ENCODE data around the gene RAB11FIP4.
A peak's percentile ranks its signal among the peaks of the same experiment; 100 is the strongest.

RAB11FIP4 gene

GRCh38 chr17:31488264-31488981 is 96.9 kb downstream of the RAB11FIP4 start:
- no peak for DNase-seq

DNA sequence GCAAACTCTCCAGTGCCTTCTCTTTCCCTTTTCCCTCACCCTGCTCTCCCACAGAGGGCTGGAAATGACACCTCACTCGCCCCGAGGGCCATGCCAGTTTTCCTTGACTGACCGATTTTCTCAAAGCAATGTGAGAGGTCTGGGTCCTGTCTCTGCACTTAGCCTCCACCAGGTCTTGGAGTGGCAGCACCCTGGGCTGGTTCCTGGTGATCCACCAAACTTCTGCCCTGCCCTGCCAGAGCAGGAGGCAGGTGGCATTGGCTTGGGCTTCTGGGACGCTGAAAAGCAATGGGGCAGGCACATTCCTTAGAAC is 97.5 kb downstream of the RAB11FIP4 start:
- no peak for DNase-seq

DNA sequence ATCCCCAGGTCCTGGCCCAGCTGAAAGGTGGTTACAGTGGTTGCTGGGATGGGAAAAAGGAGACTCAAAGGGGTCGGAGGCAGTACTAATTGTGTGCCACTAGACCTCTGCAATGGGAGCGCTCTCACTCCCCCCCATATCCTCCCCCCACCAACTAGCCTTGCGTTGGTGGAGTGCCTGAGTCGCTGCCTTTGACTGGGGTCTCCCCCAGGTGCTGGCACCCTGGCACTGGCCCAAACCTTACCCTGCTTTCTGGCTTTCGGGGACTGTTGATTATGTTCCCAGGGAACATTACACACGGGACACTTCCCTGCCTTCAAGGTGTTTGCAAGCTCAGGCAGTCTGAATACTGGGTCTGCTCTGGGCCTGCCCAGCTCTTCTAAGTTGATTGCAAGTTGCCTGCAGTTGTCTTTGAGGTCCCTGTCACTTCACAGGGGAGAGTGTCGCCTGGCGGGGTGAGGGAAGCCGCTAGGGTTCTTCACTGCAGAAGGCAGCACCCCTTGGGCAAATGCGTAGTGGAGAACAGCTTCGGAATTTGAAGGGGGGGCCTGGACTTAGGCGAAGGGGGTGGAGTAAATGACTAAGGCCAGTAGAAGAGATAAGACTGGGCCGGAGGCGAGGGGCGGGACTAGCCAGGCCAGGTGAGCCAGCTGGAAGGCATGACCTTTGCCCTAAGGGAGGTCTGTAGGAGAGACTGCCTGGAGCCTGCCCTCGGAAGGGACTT is 98.0 kb downstream of the RAB11FIP4 start:
- DNase-seq = no peak

DNA sequence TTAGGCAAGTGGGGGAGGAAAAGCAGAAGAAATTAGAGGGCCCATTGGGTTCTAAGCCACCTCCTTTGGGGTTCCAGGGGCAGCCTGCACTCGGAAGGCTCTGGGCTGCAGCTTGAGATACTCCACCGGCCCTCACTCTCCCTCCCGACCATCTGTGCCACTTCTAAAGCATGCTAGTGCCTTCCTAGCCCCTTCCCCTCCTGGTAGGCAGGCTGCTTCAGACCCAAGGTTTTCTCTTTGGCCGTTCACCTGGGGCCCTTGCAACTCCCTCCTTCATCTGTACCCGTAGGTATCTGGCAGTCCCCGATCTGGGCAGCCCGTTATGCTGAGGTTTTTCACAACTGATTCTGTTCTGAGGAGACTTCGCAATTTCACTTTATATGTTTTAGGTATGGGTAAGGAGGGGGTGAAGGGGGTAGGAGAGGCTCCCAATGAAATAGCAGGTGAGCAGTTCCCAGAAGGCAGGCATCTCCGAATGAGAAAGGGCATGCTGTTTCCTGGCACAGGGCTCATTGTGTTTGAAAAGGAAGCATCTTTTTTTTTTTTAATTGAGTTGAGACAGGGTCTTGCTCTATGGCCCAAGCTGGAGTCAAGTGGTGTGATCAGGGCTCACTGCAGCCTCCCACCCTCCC is 98.7 kb downstream of the RAB11FIP4 start:
- no peak for DNase-seq

DNA sequence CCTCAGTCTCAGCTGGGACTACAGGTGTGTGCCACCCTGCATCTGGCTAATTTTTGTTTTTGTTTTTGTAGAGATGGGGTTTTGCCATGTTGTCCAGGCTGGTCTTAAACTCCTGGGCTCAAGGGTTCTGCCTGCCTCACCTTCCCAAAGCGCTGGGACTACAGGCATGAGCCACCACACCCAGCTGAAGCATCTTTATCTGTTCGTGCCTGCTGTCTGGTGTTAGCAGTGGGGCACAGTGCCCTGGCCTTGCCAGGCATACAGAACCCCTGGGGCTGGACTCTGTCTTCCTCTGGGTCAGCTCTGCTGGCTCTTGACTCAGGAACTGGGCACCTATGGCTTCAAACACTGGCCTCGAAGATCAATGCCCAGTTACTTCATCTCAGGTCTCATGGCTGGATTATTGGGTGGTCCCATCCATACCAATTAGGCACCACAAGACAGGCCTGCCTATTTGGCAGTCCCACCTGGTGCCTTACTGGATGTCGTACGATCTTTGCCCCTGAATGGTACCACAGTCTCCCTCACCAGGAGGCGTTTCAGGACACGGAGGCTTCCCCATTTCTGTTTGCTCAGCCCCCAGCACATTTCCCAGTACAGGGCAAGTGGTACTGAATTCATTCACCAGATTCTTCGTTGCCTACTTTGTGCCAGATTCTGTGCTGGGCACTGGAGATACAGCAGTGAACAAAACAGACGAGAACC is 99.3 kb downstream of the RAB11FIP4 start:
- DNase-seq = no peak

- no peak for DNase-seq
Measured at GRCh38 chr17:31491376-31492131, 100.1 kb downstream of the RAB11FIP4 start.

- DNase-seq = no peak
Measured at GRCh38 chr17:31492206-31492605, 100.7 kb downstream of the RAB11FIP4 start.

DNA sequence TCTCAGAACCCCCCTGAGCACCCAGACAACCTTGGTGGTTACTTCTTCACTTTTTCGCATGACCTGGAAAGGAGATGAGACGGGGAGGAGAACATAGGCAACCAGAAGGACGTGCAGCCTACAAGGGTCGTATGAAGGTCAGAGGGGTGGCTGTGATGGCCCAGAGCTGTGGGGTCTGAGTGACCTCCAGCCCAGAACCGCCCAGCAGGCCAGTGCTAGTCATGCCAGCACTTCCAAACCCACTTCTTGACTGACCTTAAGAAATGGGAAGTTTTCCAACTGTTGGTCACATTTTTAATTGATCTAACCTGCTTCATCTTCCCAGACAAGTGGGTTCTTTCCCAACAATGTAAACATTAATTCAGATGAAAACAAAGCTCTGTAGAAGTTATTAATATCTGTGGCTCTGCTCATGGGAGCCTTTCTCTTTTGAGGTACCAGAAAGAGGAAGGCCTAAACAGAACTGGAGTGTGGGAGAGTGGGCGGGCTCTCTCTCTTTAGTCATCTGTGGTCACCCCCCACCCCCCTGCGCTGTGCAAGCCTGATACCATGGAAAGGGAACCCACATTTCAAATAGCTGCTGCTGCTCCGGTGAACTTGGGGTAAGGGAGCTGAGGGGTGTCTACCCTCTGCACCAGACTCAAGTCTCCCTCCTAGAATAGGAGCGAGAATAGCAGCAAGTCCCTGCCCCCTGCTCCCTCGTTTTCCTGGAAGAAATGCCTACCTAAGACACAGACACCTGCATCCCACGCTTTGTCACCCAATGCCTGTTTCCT is 101.6 kb downstream of the RAB11FIP4 start:
- peak; percentile 28 for DNase-seq

- DNase-seq = no peak
Measured at GRCh38 chr17:31493656-31494155, 102.2 kb downstream of the RAB11FIP4 start.

GRCh38 chr17:31494259-31495021 is 103.0 kb downstream of the RAB11FIP4 start:
- peak; percentile 78 for DNase-seq

DNA sequence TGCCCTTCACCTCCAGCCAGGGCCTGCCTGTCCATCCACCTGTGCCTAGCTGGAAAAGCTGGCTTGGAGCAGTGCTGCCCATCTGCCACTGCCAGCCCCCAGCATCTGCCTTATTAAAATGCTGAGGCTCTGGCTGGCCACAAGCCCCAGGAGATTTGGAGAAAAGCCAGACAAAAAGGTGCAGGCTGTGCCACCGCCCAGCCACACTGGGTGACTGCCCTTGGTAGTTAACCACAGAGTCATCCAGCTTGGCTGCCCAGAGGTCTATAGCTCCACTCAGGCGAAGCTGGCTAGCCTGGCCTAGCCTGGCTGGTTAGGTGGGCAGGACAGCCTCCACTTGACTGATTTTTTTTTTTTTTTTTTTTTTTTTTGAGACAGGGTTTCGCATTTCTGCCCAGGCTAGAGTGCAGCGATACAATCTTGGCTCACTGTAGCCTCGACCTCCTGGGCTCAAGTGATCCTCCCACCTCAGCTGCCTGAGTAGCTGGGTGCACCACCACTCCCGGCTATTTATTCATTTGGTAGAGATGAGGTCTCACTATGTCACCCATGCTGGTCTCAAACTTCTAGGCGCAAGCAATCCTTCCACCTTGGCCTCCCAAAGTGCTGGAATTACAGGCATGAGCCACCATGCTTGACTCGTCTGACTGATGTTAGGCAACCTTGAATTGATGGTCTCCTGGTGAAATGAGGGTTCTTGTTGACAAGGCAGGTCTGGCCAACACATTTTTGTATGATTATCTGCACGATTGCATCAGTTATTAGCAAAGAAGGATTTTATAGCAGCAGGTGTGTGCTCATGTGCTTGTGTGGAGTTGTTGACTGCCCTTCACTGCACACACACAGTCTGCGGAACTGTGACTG is 103.8 kb downstream of the RAB11FIP4 start:
- no peak for DNase-seq

- DNase-seq = no peak
Measured at GRCh38 chr17:31496097-31496496, 104.6 kb downstream of the RAB11FIP4 start.

DNA sequence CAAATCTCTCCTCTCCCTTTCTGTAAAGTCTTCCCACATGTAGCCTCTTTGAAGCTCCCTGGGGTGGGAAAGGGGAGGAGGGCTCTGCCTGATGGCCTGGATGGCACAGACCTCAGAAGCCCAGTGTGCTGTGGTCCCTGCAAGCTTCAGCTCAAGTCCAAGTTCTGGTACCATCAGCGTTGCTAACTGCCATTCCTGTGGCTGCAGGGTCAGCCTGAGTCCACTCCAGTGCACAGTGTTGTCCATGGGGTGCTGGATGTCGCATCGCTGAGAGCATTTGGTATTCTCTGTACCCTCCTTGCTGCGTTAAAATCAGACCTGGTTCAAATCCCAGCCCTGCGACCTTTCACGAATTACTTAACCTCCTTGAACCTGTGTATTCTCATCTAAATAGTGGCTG is 105.1 kb downstream of the RAB11FIP4 start:
- DNase-seq = no peak

GRCh38 chr17:31497431-31497830 is 106.0 kb downstream of the RAB11FIP4 start:
- DNase-seq = no peak

DNA sequence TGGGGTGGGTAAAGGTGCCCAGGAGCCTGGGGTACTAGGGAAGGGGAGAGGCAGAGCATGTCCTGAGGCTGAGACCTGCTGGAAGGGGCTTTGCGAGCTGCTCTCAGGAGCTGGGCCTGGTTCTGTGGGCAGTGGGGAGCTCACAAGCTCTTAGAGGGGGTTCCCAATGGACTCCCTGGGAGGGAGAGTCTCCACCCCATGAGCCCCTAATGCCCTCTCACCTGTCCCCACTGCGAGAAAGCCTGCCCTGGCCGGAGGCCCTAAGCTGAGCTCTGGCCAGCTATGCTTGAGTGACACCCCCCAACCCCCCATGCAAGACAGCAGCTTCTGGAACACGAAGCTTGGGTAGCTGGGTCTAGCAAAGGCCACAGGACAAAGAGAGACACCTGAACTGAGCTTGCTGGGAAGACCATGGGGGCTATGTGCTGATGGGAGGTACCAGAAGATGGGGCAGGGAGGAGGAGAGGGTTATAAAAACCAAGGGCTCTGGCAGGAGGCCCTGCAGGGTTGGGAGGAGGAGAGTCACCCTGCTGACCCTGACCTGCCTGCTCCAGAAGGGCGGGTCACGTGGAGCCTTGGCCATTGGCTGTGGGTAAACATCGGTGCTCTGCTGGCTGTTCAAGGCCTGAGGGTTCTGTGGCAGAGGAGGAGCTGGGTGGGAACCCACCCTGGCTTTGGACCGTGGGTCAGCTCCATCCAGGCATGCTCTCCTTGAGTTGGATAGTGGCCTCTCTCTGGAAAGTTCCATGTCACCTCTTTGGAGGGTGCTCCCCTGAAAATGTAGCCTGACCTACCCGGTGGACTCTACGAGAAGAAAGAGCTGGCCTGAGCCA is 106.7 kb downstream of the RAB11FIP4 start:
- no peak for DNase-seq

GRCh38 chr17:31499771-31500554 is 108.5 kb downstream of the RAB11FIP4 start:
- DNase-seq = no peak

DNA sequence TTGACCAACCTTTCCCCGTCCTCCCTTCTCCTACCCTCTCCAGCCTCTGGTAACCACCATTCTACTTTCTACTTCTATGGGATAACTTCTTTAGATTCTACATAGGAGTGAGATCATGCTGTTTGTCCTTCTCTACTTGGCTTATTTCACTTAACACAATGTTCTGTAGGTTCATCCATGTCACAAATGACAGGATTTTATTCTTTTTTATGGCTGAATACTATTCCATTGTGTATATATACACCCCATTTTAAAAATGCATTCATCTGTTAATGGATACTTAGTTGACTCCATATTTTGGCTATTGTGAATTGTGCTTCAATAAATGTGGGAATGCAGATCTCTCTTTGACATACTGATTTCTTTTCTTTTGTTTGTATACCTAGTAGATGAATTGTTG is 115.0 kb downstream of the RAB11FIP4 start:
- DNase-seq = no peak

Measured in central memory CD4-positive, alpha-beta T cell (primary cell).